Mammary epithelial cell (primary cell): ENCODE measurements around the gene FBXO31.

Source experiments
- EZH2 ChIP-seq: IDR thresholded peaks from 2 replicates; pipeline ENCODE4 v1.6.1; 2012; ENCODE audit warnings: low read length, inconsistent platforms, borderline replicate concordance
- TF ChIP-seq, protein P1 (sequence below), 2 donors: IDR thresholded peaks in 1 of 2; conservative IDR thresholded peaks in 1 of 2; 2 replicates each; pipeline ENCODE4 v1.5.1; 2011 to 2012; ENCODE audit warnings: inconsistent platforms in 2 of 2, low read length in 2 of 2, mild to moderate bottlenecking in 2 of 2, control low read depth in 1 of 2, low read depth in 1 of 2; ENCODE audit not compliant: insufficient read depth in 1 of 2; ENCODE audit errors: extremely low read depth in 1 of 2

DNA sequence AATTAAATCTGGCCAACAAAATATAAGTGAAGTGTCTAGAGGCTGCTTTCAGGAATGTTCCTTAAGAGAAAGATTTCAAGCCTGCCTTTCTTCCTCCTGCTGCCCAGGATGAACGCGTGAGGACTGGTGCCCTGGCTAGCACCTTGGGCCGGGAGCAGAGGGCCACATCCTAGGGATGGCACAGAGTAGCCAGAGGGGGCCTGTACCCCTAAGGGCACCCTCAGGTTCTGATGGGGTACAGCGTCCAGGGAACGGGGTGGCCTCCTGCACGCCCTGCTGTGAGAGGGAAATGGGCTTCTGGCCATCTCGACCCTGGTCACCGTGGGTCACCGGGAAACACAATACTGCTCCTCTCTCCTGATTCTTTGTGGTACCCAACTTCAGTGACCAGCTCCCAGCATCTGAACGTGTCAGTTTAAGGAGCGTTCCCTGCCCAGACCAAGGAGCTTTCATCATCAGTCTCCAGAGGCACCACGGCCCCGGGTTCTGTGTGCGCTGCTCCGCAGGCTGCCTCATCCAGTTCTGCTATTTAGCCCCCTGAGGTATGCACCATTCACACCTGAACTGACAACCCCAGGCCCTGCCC lies 48.8 kb upstream of the FBXO31 start:
- TF ChIP-seq, protein P1, sequence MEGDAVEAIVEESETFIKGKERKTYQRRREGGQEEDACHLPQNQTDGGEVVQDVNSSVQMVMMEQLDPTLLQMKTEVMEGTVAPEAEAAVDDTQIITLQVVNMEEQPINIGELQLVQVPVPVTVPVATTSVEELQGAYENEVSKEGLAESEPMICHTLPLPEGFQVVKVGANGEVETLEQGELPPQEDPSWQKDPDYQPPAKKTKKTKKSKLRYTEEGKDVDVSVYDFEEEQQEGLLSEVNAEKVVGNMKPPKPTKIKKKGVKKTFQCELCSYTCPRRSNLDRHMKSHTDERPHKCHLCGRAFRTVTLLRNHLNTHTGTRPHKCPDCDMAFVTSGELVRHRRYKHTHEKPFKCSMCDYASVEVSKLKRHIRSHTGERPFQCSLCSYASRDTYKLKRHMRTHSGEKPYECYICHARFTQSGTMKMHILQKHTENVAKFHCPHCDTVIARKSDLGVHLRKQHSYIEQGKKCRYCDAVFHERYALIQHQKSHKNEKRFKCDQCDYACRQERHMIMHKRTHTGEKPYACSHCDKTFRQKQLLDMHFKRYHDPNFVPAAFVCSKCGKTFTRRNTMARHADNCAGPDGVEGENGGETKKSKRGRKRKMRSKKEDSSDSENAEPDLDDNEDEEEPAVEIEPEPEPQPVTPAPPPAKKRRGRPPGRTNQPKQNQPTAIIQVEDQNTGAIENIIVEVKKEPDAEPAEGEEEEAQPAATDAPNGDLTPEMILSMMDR (conservative IDR thresholded peaks at IDR 0.05 in 1 of 2, IDR thresholded peaks at IDR 0.05 in 1 of 2; ENCODE audit: extremely low read depth in 1 of 2, insufficient read depth in 1 of 2, low read depth in 1 of 2, low read length in 2 of 2) = no peak
- TF ChIP-seq EZH2 = no peak
